GM12874 (cell line): ENCODE results near the gene FLOT2.

Experiments used
- CTCF ChIP-seq: IDR thresholded peaks from 2 replicates; pipeline ENCODE4 v1.5.1; 2011; ENCODE audit warnings: low read depth, mild to moderate bottlenecking, control low read depth, low read length, moderate library complexity; ENCODE audit not compliant: insufficient read depth

FLOT2 gene

DNA sequence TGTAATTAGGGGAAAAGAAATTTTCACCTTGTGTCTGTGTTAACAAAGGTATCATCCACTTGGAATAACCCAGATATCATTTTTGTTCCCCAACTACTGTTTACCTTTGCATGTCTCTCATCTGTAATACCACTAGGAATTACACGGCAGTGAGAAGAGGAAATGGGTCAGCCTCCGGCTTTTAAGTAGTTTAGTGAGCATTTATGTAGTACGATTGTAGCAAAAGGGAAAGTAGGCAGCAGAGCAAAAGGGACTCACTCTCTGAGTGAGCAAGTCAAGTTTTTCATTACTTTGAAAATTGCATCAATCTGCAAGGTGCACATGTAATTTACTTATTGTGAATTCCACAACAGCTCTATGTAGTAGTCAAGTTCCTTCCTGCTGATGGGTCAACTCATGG lies 42.6 kb upstream of the FLOT2 start:
- no peak for TF ChIP-seq CTCF

GRCh38 chr17:28938552-28938951 lies 41.0 kb upstream of the FLOT2 start:
- no peak for TF ChIP-seq CTCF

- TF ChIP-seq CTCF, result no peak
These were observed 39.7 kb upstream of the FLOT2 start for GRCh38 chr17:28937044-28937729.

- no peak for TF ChIP-seq CTCF
These were observed 38.4 kb upstream of the FLOT2 start for GRCh38 chr17:28935744-28936460.

DNA sequence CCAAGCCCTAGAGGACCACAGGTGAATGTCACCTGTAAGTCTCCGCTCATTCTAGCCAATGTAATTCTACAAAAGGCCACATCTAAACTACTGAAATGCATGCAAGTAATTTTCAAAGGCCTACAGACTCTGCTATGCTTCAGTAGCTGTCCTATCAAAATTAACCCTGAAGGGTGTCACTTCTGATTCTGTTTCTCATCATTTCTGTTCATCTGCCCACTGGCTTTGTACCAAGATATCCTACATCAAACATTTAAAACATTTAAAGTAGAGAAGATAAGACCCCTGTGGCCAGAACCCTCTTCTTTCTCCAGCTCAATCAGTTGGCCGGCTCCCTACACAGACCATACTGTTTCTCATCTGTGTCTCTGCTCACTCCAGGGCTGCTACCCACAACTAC lies 32.3 kb upstream of the FLOT2 start:
- no peak for TF ChIP-seq CTCF

GRCh38 chr17:28928061-28928460 lies 30.5 kb upstream of the FLOT2 start:
- no peak for TF ChIP-seq CTCF

- TF ChIP-seq CTCF, result no peak
These were observed 29.3 kb upstream of the FLOT2 start for GRCh38 chr17:28926786-28927185.
